ENCODE results near the gene BRD4.
A peak's percentile ranks its signal among the peaks of the same experiment; 100 is the strongest.

Gene BRD4

DNA sequence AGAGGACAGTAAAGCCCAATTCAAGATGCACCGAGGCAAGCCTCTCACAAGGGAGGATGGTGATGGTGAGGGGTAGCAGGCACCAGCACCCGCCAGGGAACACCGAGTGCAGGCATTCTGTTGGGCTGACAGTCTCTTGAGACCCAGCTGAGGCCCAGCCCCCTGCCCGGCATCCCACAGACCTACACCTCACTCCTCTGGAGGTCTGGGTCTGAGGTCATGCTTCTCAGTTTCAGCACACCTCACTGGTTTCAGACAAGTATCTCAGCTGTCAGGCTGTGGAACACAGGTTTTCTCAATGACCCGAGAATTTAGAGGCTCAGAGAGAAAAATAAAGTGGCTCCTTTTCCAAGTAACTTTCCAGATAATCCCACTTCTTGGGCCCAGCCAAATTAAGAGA is 72.4 kb downstream of the BRD4 start:
- no peaks in the 10 kb centered on the region for H3K27me3 ChIP-seq (ENCODE audit: control insufficient read depth in 1 of 2, insufficient read depth in 2 of 2, low read length in 2 of 2)
- H3K4me1 ChIP-seq (ENCODE audit: control insufficient read depth in 1 of 2, insufficient read depth in 2 of 2, low read length in 2 of 2): no peaks in the 10 kb centered on the region
- no peak overlapping the region for H3K9ac ChIP-seq (ENCODE audit: low read depth in 1 of 2, low read length in 2 of 2)
- no peak overlapping the region for H3K4me3 ChIP-seq (ENCODE audit: low read depth in 1 of 2, low read length in 2 of 2)
- no peak overlapping the region for H3K27ac ChIP-seq (ENCODE audit: low read depth, low read length)
- peaks cover 77 to 99% of the 10 kb centered on the region in 2 donors for H3K36me3 ChIP-seq (ENCODE audit: control insufficient read depth in 1 of 2, insufficient read depth in 2 of 2, low read length in 2 of 2)
- H3K9me3 ChIP-seq (ENCODE audit: control insufficient read depth in 1 of 2, low read length in 2 of 2): no peaks in the 10 kb centered on the region

DNA sequence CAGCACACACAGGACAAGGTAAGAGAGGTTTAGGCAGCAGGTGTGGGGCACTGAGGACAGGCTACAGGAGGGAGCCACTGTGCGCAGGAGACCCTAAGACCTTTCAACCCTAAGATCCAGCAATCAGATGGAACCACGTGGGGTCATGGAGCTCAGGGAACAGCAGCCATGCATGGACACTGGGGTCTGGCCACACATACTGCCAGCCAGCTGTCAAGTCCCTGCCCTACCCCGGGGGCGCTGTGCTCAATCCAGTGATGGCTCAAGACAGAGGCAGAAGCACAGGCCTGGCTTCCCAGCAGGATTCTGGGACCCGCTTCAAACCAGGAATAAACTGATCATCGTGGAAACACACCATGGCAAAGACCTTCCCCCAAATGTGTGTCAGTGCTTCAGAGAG is 74.6 kb downstream of the BRD4 start:
- Histone ChIP-seq H3K4me1 (ENCODE audit: control insufficient read depth in 1 of 2, insufficient read depth in 2 of 2, low read length in 2 of 2) (peaks cover 0 to under 1% of the 10 kb centered on the region in 2 donors), H3K9me3 (ENCODE audit: control insufficient read depth in 1 of 2, low read length in 2 of 2) (no peaks in the 10 kb centered on the region), H3K27ac (ENCODE audit: low read depth, low read length) (no peak overlapping the region), H3K36me3 (ENCODE audit: control insufficient read depth in 1 of 2, insufficient read depth in 2 of 2, low read length in 2 of 2) (peaks cover 83 to 99% of the 10 kb centered on the region in 2 donors), H3K9ac (ENCODE audit: low read depth in 1 of 2, low read length in 2 of 2) (no peak overlapping the region), H3K27me3 (ENCODE audit: control insufficient read depth in 1 of 2, insufficient read depth in 2 of 2, low read length in 2 of 2) (no peaks in the 10 kb centered on the region), H3K4me3 (ENCODE audit: low read depth in 1 of 2, low read length in 2 of 2) (no peak overlapping the region)

DNA sequence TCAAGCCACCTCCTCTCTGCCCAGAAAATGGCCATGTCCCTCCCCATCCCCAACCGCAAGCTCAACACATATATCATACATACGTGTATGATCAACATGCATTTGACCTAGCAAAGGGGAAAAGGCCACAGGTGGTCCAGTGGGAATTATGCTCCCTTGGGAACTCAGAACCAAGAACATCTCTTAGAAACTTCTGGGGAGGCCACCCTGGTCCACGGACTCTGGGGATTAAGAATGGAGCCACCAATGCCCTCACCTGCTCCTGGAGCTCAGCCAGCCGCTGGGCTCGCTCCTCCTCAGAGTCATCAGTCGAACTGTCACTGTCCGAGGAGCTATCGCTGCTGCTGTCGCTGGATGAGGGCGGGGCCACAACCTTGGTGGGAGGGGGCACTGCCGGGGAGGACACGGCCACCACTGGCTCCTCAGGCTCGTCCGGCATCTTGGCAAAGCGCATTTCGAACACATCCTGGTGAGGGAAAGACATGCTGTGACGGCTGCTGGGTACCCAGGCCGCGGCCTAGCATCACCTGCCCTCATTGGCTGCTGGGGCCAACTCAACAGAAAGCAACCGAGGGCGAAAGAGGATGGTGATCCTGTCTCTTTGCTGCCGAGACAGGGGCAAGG is 75.5 kb downstream of the BRD4 start:
- Histone ChIP-seq H3K36me3 (ENCODE audit: control insufficient read depth in 1 of 2, insufficient read depth in 2 of 2, low read length in 2 of 2) (peaks cover 85 to 98% of the 10 kb centered on the region in 2 donors), H3K27me3 (ENCODE audit: control insufficient read depth in 1 of 2, insufficient read depth in 2 of 2, low read length in 2 of 2) (no peaks in the 10 kb centered on the region)

DNA sequence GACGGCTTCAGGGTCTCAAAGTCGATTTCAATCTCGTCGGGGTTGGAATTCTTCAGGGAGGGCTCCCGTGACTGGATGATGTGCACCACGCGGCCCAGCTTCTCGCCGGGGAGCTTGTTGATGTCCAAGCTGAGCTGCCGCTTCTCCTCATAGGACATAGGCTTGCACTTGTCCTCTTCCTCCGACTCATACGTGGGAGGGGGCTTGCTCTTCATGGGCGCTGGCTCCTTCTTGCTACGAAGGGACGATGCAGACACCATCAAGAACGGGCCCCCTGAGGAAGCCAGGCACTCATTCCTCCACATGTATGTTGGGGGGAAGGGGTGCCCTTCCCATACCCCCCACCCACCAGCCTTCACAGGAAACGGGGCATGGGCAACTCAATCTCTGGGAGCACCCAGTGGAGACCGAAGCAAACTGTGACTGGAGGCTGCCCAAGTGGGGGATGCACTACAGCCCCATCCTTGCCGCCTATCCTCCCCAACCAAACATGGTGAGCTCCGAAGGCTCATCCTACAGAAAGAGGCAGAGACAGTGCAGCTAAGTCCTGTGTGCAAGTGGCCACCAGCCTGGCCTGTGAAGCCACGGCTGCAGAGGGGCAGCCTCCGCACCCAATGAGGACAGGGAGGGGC is 76.9 kb downstream of the BRD4 start:
- Histone ChIP-seq H3K9ac (ENCODE audit: low read depth in 1 of 2, low read length in 2 of 2) (no peak overlapping the region), H3K4me3 (ENCODE audit: low read depth in 1 of 2, low read length in 2 of 2) (no peak overlapping the region), H3K27me3 (ENCODE audit: control insufficient read depth in 1 of 2, insufficient read depth in 2 of 2, low read length in 2 of 2) (no peaks in the 10 kb centered on the region), H3K27ac (ENCODE audit: low read depth, low read length) (no peak overlapping the region), H3K36me3 (ENCODE audit: control insufficient read depth in 1 of 2, insufficient read depth in 2 of 2, low read length in 2 of 2) (peaks cover 78 to 96% of the 10 kb centered on the region in 2 donors), H3K4me1 (ENCODE audit: control insufficient read depth in 1 of 2, insufficient read depth in 2 of 2, low read length in 2 of 2) (peaks cover 12 to 15% of the 10 kb centered on the region in 2 donors), H3K9me3 (ENCODE audit: control insufficient read depth in 1 of 2, low read length in 2 of 2) (no peaks in the 10 kb centered on the region)

More for the DNA sequence above, 75.5 kb downstream of the BRD4 start:
- H3K4me3 ChIP-seq (ENCODE audit: low read depth in 1 of 2, low read length in 2 of 2): no peak overlapping the region
- H3K9me3 ChIP-seq (ENCODE audit: control insufficient read depth in 1 of 2, low read length in 2 of 2): no peaks in the 10 kb centered on the region
- H3K9ac ChIP-seq (ENCODE audit: low read depth in 1 of 2, low read length in 2 of 2): no peak overlapping the region
- peaks cover 5 to 10% of the 10 kb centered on the region in 2 donors for H3K4me1 ChIP-seq (ENCODE audit: control insufficient read depth in 1 of 2, insufficient read depth in 2 of 2, low read length in 2 of 2)
- no peak overlapping the region for H3K27ac ChIP-seq (ENCODE audit: low read depth, low read length)

DNA sequence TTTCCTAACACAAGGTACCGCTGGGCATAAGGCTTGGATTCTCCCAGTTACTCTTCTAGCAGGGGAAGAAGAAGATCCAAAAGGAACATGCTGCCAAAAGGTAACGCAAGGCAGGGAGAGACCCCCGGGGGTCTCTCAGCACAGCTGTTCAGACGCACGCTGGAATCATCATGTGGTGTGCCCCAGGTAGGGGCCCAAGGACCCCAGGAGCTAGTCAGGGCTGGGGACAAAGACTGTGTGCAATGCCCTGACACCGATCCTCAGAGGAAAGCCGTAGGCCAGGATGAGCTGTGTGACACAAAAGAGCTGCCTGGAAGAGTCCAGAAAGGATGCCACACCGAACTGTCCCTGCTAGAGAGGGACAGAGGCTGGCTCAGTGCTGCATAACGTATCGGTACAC is 77.8 kb downstream of the BRD4 start:
- peaks cover 19 to 24% of the 10 kb centered on the region in 2 donors for H3K4me1 ChIP-seq (ENCODE audit: control insufficient read depth in 1 of 2, insufficient read depth in 2 of 2, low read length in 2 of 2)
- H3K27ac ChIP-seq (ENCODE audit: low read depth, low read length): no peak overlapping the region
- no peak overlapping the region for H3K9ac ChIP-seq (ENCODE audit: low read depth in 1 of 2, low read length in 2 of 2)
- H3K36me3 ChIP-seq (ENCODE audit: control insufficient read depth in 1 of 2, insufficient read depth in 2 of 2, low read length in 2 of 2): peaks cover 69 to 93% of the 10 kb centered on the region in 2 donors
- H3K9me3 ChIP-seq (ENCODE audit: control insufficient read depth in 1 of 2, low read length in 2 of 2): no peaks in the 10 kb centered on the region
- no peaks in the 10 kb centered on the region for H3K27me3 ChIP-seq (ENCODE audit: control insufficient read depth in 1 of 2, insufficient read depth in 2 of 2, low read length in 2 of 2)
- no peak overlapping the region for H3K4me3 ChIP-seq (ENCODE audit: low read depth in 1 of 2, low read length in 2 of 2)

DNA sequence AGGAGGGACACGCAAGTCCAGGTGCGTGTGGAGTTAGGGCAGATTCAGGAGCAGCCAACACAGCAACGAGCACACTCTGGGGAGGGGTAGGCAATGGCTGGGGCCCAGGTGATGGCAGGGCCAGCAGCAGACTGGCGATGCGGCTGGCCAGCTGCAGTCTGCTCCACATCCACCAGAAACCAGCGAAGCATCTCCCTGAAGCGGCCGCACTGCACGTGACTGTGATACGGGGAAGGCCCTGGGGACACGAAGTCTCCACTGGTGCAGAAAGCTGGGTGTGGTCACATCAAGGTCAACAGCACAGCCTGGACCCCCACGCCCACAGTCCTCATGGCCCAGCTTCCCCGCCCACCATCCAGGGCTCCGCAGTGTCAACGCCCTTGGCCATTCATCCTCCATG is 78.8 kb downstream of the BRD4 start:
- no peaks in the 10 kb centered on the region for H3K27me3 ChIP-seq (ENCODE audit: control insufficient read depth in 1 of 2, insufficient read depth in 2 of 2, low read length in 2 of 2)
- H3K27ac ChIP-seq (ENCODE audit: low read depth, low read length): no peak overlapping the region
- no peak overlapping the region for H3K4me3 ChIP-seq (ENCODE audit: low read depth in 1 of 2, low read length in 2 of 2)
- H3K9me3 ChIP-seq (ENCODE audit: control insufficient read depth in 1 of 2, low read length in 2 of 2): no peaks in the 10 kb centered on the region
- no peak overlapping the region for H3K9ac ChIP-seq (ENCODE audit: low read depth in 1 of 2, low read length in 2 of 2)
- H3K36me3 ChIP-seq (ENCODE audit: control insufficient read depth in 1 of 2, insufficient read depth in 2 of 2, low read length in 2 of 2): peaks cover 65 to 93% of the 10 kb centered on the region in 2 donors
- H3K4me1 ChIP-seq (ENCODE audit: control insufficient read depth in 1 of 2, insufficient read depth in 2 of 2, low read length in 2 of 2): peaks cover 30 to 34% of the 10 kb centered on the region in 2 donors

DNA sequence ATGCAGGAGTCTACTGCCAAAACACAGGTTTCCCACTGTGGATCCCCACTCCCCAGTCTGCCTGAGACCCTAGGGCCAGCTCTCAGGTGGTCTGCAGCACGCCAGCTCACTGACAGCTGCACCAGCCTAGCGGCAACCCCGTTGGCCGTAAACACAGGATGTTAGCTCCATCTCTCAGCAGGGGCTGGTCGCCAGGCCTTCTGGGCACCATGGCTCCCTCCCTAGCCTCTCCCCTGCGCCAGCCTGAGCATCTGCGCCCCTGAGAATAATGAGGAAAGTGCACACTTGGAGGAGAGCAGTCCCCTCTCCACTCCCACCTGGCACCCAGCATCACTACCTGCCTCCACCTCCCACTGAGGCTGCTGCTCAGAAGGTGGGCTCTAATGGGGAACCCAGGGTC is 79.3 kb downstream of the BRD4 start:
- Histone ChIP-seq H3K36me3 (ENCODE audit: control insufficient read depth in 1 of 2, insufficient read depth in 2 of 2, low read length in 2 of 2) (peaks cover 67 to 93% of the 10 kb centered on the region in 2 donors), H3K27me3 (ENCODE audit: control insufficient read depth in 1 of 2, insufficient read depth in 2 of 2, low read length in 2 of 2) (no peaks in the 10 kb centered on the region), H3K9me3 (ENCODE audit: control insufficient read depth in 1 of 2, low read length in 2 of 2) (no peaks in the 10 kb centered on the region), H3K9ac (ENCODE audit: low read depth in 1 of 2, low read length in 2 of 2) (no peak overlapping the region), H3K4me3 (ENCODE audit: low read depth in 1 of 2, low read length in 2 of 2) (no peak overlapping the region), H3K4me1 (ENCODE audit: control insufficient read depth in 1 of 2, insufficient read depth in 2 of 2, low read length in 2 of 2) (peaks cover 33 to 39% of the 10 kb centered on the region in 2 donors), H3K27ac (ENCODE audit: low read depth, low read length) (no peak overlapping the region)

DNA sequence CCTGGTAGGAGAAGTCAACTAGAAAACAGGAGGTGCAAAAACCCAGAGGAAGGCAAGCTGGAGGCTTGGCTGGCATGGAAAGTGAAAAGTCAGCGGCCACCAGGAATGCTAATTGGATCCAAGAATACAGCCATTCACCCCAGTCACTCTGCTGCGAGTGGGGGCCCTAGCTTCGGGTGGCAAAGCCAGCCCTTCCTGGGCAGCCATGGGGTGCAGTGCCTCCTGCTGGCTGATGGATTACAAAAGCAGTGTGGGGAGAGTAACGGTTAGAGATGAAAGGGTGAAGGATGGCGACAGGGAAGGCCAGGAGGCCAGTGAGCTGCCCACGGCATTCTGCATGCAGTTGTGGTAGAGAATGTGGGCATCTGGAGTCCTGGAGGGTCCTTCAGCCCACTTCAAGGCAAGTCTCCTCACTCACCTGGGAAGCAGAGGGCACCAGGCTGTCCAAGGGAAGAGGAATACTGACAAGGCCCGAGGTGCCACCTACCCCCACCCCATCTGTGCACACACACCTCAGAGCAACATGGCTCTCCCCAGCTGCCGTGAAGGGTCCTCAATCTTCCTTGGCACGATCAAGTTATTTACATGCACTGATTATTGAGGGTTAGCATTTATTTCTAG is 79.8 kb downstream of the BRD4 start:
- H3K27ac ChIP-seq (ENCODE audit: low read depth, low read length): peak overlapping the region; percentile 65
- no peak overlapping the region for H3K9ac ChIP-seq (ENCODE audit: low read depth in 1 of 2, low read length in 2 of 2)
- H3K4me1 ChIP-seq (ENCODE audit: control insufficient read depth in 1 of 2, insufficient read depth in 2 of 2, low read length in 2 of 2): peaks cover 38 to 43% of the 10 kb centered on the region in 2 donors
- H3K4me3 ChIP-seq (ENCODE audit: low read depth in 1 of 2, low read length in 2 of 2): no peak overlapping the region
- no peaks in the 10 kb centered on the region for H3K27me3 ChIP-seq (ENCODE audit: control insufficient read depth in 1 of 2, insufficient read depth in 2 of 2, low read length in 2 of 2)
- H3K36me3 ChIP-seq (ENCODE audit: control insufficient read depth in 1 of 2, insufficient read depth in 2 of 2, low read length in 2 of 2): peaks cover 65 to 93% of the 10 kb centered on the region in 2 donors
- no peaks in the 10 kb centered on the region for H3K9me3 ChIP-seq (ENCODE audit: control insufficient read depth in 1 of 2, low read length in 2 of 2)

DNA sequence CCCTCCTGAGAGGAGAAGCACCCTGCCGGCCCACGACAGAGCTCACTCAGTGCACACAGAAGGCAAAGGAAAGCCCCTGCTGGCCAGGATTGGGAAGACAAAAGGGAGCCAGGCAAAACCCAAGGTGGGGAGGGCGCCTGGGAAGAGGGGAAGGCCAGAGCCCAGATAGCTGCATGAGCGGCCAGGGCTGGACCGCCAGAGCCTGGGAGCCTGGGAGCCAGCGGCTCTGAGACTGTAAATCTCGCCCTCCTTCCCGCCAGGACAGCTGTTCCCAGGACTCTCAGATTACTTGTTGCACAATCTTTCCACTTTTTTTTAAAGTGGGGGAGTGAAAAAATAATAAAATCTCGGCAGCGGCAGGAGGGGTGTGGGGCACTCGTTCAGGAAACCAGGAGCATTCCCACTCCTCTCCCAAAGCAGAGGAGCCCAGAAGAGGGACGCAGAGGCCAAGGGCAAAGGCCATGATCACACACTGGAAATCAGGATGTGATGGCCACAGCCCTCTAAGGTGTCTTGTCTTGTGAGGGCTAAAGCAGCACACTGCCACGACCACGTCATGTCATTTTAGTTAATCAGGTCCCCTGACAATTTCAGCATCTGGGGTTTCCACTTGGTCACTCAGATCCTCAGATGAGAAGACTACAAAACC is 80.5 kb downstream of the BRD4 start:
- Histone ChIP-seq H3K27me3 (ENCODE audit: control insufficient read depth in 1 of 2, insufficient read depth in 2 of 2, low read length in 2 of 2) (no peaks in the 10 kb centered on the region), H3K9ac (ENCODE audit: low read depth in 1 of 2, low read length in 2 of 2) (no peak overlapping the region), H3K36me3 (ENCODE audit: control insufficient read depth in 1 of 2, insufficient read depth in 2 of 2, low read length in 2 of 2) (peaks cover 59 to 93% of the 10 kb centered on the region in 2 donors), H3K4me3 (ENCODE audit: low read depth in 1 of 2, low read length in 2 of 2) (no peak overlapping the region), H3K9me3 (ENCODE audit: control insufficient read depth in 1 of 2, low read length in 2 of 2) (no peaks in the 10 kb centered on the region), H3K4me1 (ENCODE audit: control insufficient read depth in 1 of 2, insufficient read depth in 2 of 2, low read length in 2 of 2) (peaks cover 40 to 47% of the 10 kb centered on the region in 2 donors), H3K27ac (ENCODE audit: low read depth, low read length) (peak overlapping the region; percentile 74)

Data from duodenal mucosa (tissue), 2 donors.